Neural cell (in vitro differentiated cells): Measurements from ENCODE around the gene ENAH. TPM values are rescaled to one million over a fixed set of nuclear protein-coding genes. Genes with fewer than 3 reads are reported as not detected.
A peak's percentile ranks its signal among the peaks of the same experiment; 100 is the strongest.

Experiments used
- H2AFZ ChIP-seq: fragments of 200-600, 300-800 bp; sonication (generic), shearing (Covaris generic); 2 replicates; pipeline ENCODE4 v1.6.0; 2014; ENCODE audit warnings: low read depth, mild to moderate bottlenecking, antibody characterized with exemption, low read length, moderate library complexity
- H3F3A ChIP-seq: fragments of 200-600 bp; shearing (Covaris generic); 2 replicates; pipeline ENCODE4 v1.6.1; 2016; ENCODE audit warnings: mild to moderate bottlenecking, moderate library complexity, mixed read lengths, antibody characterized with exemption, low read length; ENCODE audit not compliant: insufficient read depth, poor library complexity, severe bottlenecking
- H3K27ac ChIP-seq: fragments of 200-600, 300-800 bp; sonication (generic), shearing (Covaris generic); 2 replicates; pipeline ENCODE4 v1.5.1; 2014; ENCODE audit warnings: mild to moderate bottlenecking, low read length, moderate library complexity
- H3K27me3 ChIP-seq: fragments of 300-800, 200-600 bp; sonication (generic), shearing (Covaris generic); 2 replicates; pipeline ENCODE4 v1.6.0; 2014; ENCODE audit warnings: mild to moderate bottlenecking, low read depth, low read length, moderate library complexity; ENCODE audit not compliant: insufficient read depth
- H3K36me3 ChIP-seq: fragments of 300-800, 200-600 bp; sonication (generic), shearing (Covaris generic); 2 replicates; pipeline ENCODE4 v1.5.1; 2014; ENCODE audit warnings: mild to moderate bottlenecking, antibody characterized with exemption, low read length, moderate library complexity; ENCODE audit not compliant: insufficient read depth
- H3K4me2 ChIP-seq: fragments of 300-800, 200-600 bp; sonication (generic), shearing (Covaris generic); 2 replicates; pipeline ENCODE4 v1.6.0; 2014; ENCODE audit warnings: mild to moderate bottlenecking, low read length
- H3K4me3 ChIP-seq: fragments of 300-800, 200-600 bp; sonication (generic), shearing (Covaris generic); 2 replicates; pipeline ENCODE4 v1.5.1; 2014; ENCODE audit warnings: mild to moderate bottlenecking, low read length, moderate library complexity
- H3K79me2 ChIP-seq: fragments of 200-600 bp; shearing (Covaris generic); replicated peaks from 2 replicates; pipeline ENCODE4 v1.6.0; 2014; ENCODE audit warnings: mild to moderate bottlenecking, low read length, moderate library complexity; ENCODE audit not compliant: insufficient read depth
- H3K9ac ChIP-seq: fragments of 300-800, 200-600 bp; sonication (generic), shearing (Covaris generic); 2 replicates; pipeline ENCODE4 v1.6.1; 2016; ENCODE audit warnings: mild to moderate bottlenecking, low read length, mixed read lengths
- H3K9me2 ChIP-seq: fragments of 200-600 bp; shearing (Covaris generic); 2 replicates; pipeline ENCODE4 v1.6.1; 2016; ENCODE audit warnings: mild to moderate bottlenecking, low read length, mixed read lengths; ENCODE audit not compliant: insufficient read depth
- H3K9me3 ChIP-seq: fragments of 200-600, 300-800 bp; sonication (generic), shearing (Covaris generic); 2 replicates; pipeline ENCODE4 v1.6.1; 2016; ENCODE audit warnings: mild to moderate bottlenecking, mixed run types, low read length, moderate library complexity, mixed read lengths
- H4K20me1 ChIP-seq: fragments of 200-600 bp; shearing (Covaris generic); 2 replicates; pipeline ENCODE4 v1.6.1; 2016; ENCODE audit warnings: mild to moderate bottlenecking, mixed run types; ENCODE audit not compliant: insufficient read depth
- EP300 ChIP-seq: fragments of 450-650 bp; conservative IDR thresholded peaks from 2 replicates; pipeline ENCODE4 v1.6.1; 2014; ENCODE audit warnings: antibody characterized with exemption, mild to moderate bottlenecking, moderate library complexity; ENCODE audit not compliant: poor library complexity, severe bottlenecking
- EZH2 ChIP-seq: fragments of 200-600, 300-800 bp; shearing (Covaris generic), sonication (generic); IDR thresholded peaks from 2 replicates; pipeline ENCODE4 v1.6.1; 2014; ENCODE audit warnings: antibody characterized with exemption, low read length, borderline replicate concordance, mild to moderate bottlenecking; ENCODE audit not compliant: insufficient read depth, poor library complexity, severe bottlenecking
- MXI1 ChIP-seq: fragments of 450-650 bp; conservative IDR thresholded peaks from 2 replicates; pipeline ENCODE4 v1.6.1; 2014; ENCODE audit warnings: antibody characterized with exemption, mild to moderate bottlenecking; ENCODE audit not compliant: poor library complexity, severe bottlenecking
- POLR2AphosphoS5 ChIP-seq: IDR thresholded peaks from 2 replicates; pipeline ENCODE4 v1.6.1; 2012
- RAD21 ChIP-seq: fragments of 450-650 bp; conservative IDR thresholded peaks from 2 replicates; pipeline ENCODE4 v1.6.1; 2014; ENCODE audit warnings: antibody characterized with exemption, mild to moderate bottlenecking, moderate library complexity
- SMC3 ChIP-seq: fragments of 450-650 bp; conservative IDR thresholded peaks from 2 replicates; pipeline ENCODE4 v1.6.1; 2014; ENCODE audit warnings: antibody characterized with exemption, mild to moderate bottlenecking, moderate library complexity; ENCODE audit not compliant: poor library complexity
- TAF1 ChIP-seq: IDR thresholded peaks from 2 replicates; pipeline ENCODE4 v1.6.1; 2012; ENCODE audit warnings: low read depth
- polyA plus RNA-seq: library from polyadenylated mRNA; depleted of rRNA; stranded (reverse); fragments of >200 nt; gene quantifications from 2 replicates; pipeline ENCODE4 v1.2.3, GENCODE V29; 2014
- TF ChIP-seq, protein P1 (sequence below): fragments of 450-650 bp; IDR thresholded peaks from 2 replicates; pipeline ENCODE4 v1.5.1; 2014; ENCODE audit warnings: antibody characterized with exemption, mild to moderate bottlenecking, moderate library complexity; ENCODE audit not compliant: poor library complexity, severe bottlenecking
- TF ChIP-seq, protein P2 (sequence below): IDR thresholded peaks from 2 replicates; pipeline ENCODE4 v1.6.1; 2012; ENCODE audit warnings: borderline replicate concordance

The ENAH gene
- polyA plus RNA-seq, 1 donor from 2014 or later = 58.4 TPM

- H3K27me3 ChIP-seq = no peaks in the 10 kb centered on the region
- no peaks in the 10 kb centered on the region for H3F3A ChIP-seq
- no peak overlapping the region for H2AFZ ChIP-seq
- H3K9me2 ChIP-seq = no peaks in the 10 kb centered on the region
- no peak overlapping the region for H3K4me3 ChIP-seq
- H4K20me1 ChIP-seq = no peaks in the 10 kb centered on the region
- H3K79me2 ChIP-seq = no peaks in the 10 kb centered on the region
- H3K9ac ChIP-seq = no peak overlapping the region
- H3K27ac ChIP-seq = no peak overlapping the region
- TF ChIP-seq EP300 (no peak), EZH2 (no peak), MXI1 (no peak), SMC3 (no peak), RAD21 (no peak), POLR2AphosphoS5 (no peak), TAF1 (no peak)
- TF ChIP-seq, protein P1, sequence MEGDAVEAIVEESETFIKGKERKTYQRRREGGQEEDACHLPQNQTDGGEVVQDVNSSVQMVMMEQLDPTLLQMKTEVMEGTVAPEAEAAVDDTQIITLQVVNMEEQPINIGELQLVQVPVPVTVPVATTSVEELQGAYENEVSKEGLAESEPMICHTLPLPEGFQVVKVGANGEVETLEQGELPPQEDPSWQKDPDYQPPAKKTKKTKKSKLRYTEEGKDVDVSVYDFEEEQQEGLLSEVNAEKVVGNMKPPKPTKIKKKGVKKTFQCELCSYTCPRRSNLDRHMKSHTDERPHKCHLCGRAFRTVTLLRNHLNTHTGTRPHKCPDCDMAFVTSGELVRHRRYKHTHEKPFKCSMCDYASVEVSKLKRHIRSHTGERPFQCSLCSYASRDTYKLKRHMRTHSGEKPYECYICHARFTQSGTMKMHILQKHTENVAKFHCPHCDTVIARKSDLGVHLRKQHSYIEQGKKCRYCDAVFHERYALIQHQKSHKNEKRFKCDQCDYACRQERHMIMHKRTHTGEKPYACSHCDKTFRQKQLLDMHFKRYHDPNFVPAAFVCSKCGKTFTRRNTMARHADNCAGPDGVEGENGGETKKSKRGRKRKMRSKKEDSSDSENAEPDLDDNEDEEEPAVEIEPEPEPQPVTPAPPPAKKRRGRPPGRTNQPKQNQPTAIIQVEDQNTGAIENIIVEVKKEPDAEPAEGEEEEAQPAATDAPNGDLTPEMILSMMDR = no peak
- TF ChIP-seq, protein P2, sequence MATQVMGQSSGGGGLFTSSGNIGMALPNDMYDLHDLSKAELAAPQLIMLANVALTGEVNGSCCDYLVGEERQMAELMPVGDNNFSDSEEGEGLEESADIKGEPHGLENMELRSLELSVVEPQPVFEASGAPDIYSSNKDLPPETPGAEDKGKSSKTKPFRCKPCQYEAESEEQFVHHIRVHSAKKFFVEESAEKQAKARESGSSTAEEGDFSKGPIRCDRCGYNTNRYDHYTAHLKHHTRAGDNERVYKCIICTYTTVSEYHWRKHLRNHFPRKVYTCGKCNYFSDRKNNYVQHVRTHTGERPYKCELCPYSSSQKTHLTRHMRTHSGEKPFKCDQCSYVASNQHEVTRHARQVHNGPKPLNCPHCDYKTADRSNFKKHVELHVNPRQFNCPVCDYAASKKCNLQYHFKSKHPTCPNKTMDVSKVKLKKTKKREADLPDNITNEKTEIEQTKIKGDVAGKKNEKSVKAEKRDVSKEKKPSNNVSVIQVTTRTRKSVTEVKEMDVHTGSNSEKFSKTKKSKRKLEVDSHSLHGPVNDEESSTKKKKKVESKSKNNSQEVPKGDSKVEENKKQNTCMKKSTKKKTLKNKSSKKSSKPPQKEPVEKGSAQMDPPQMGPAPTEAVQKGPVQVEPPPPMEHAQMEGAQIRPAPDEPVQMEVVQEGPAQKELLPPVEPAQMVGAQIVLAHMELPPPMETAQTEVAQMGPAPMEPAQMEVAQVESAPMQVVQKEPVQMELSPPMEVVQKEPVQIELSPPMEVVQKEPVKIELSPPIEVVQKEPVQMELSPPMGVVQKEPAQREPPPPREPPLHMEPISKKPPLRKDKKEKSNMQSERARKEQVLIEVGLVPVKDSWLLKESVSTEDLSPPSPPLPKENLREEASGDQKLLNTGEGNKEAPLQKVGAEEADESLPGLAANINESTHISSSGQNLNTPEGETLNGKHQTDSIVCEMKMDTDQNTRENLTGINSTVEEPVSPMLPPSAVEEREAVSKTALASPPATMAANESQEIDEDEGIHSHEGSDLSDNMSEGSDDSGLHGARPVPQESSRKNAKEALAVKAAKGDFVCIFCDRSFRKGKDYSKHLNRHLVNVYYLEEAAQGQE = no peak
- no peaks in the 10 kb centered on the region for H3K36me3 ChIP-seq
- H3K4me2 ChIP-seq = no peak overlapping the region
- H3K9me3 ChIP-seq = no peaks in the 10 kb centered on the region
These were observed 171.2 kb downstream of the ENAH start for GRCh38 chr1:225481738-225482137.

- H3K27ac ChIP-seq = no peak overlapping the region
- H3K36me3 ChIP-seq = no peaks in the 10 kb centered on the region
- H3K4me3 ChIP-seq = no peak overlapping the region
- H3K9me3 ChIP-seq = no peaks in the 10 kb centered on the region
- no peak overlapping the region for H3K4me2 ChIP-seq
- no peak overlapping the region for H2AFZ ChIP-seq
- no peaks in the 10 kb centered on the region for H3K79me2 ChIP-seq
- no peaks in the 10 kb centered on the region for H3K9me2 ChIP-seq
- H3F3A ChIP-seq = no peaks in the 10 kb centered on the region
- no peaks in the 10 kb centered on the region for H3K27me3 ChIP-seq
- H3K9ac ChIP-seq = no peak overlapping the region
- H4K20me1 ChIP-seq = no peaks in the 10 kb centered on the region
- TF ChIP-seq, protein P1 = peak; percentile 53
- TF ChIP-seq SMC3 (peak; percentile 29), TAF1 (no peak)
These were observed 172.0 kb downstream of the ENAH start for GRCh38 chr1:225480825-225481434.
